Osteocyte (in vitro differentiated cells): ENCODE results near the gene ZNF423. TPM values are rescaled to one million over a fixed set of nuclear protein-coding genes. Genes with fewer than 3 reads are reported as not detected.

Source experiments
- DNase-seq: peaks from one replicate; pipeline ENCODE4 v3.0.0; 2021; ENCODE audit warnings: mixed read lengths; ENCODE audit not compliant: unreplicated experiment; ENCODE audit errors: extremely low spot score
- H3K27ac Mint-ChIP-seq: one replicate; pipeline ENCODE4 v1.8.0; 2021; ENCODE audit warnings: mild to moderate bottlenecking, mixed read lengths; ENCODE audit not compliant: unreplicated experiment
- H3K27me3 Mint-ChIP-seq: one replicate; pipeline ENCODE4 v1.8.0; 2021; ENCODE audit warnings: mixed read lengths; ENCODE audit not compliant: unreplicated experiment
- H3K36me3 Mint-ChIP-seq: one replicate; pipeline ENCODE4 v1.8.0; 2021; ENCODE audit warnings: mixed read lengths; ENCODE audit not compliant: unreplicated experiment
- H3K4me1 Mint-ChIP-seq: one replicate; pipeline ENCODE4 v1.8.0; 2021; ENCODE audit warnings: mixed read lengths; ENCODE audit not compliant: unreplicated experiment
- H3K4me3 Mint-ChIP-seq: one replicate; pipeline ENCODE4 v1.8.0; 2021; ENCODE audit warnings: mild to moderate bottlenecking, moderate library complexity, mixed read lengths; ENCODE audit not compliant: unreplicated experiment
- H3K9me3 Mint-ChIP-seq: one replicate; pipeline ENCODE4 v1.8.0; 2021; ENCODE audit warnings: mixed read lengths; ENCODE audit not compliant: unreplicated experiment
- CTCF ChIP-seq: fragments of 200-600 bp; sonication (generic); IDR thresholded peaks from 2 replicates; pipeline ENCODE4 v1.5.0; 2021; ENCODE audit warnings: antibody characterized with exemption, mild to moderate bottlenecking, moderate library complexity
- total RNA-seq: library from RNA; stranded (reverse); gene quantifications from 2 replicates; pipeline ENCODE4 v1.2.1, GENCODE V29; 2021

The ZNF423 gene
- total RNA-seq, 1 donor from 2014 or later: 25.1 TPM

- Mint-ChIP-seq H3K27me3 (peaks cover 59% of the 10 kb centered on the region), H3K36me3 (no peaks in the 10 kb centered on the region), H3K27ac (no peak overlapping the region), H3K4me1 (peaks cover 2% of the 10 kb centered on the region), H3K4me3 (no peak overlapping the region), H3K9me3 (no peaks in the 10 kb centered on the region)
- TF ChIP-seq CTCF: peak; percentile 35
- DNase-seq: no peak
Measured at GRCh38 chr16:49440156-49441065, 415.5 kb downstream of the ZNF423 start.

- Mint-ChIP-seq H3K9me3 (no peaks in the 10 kb centered on the region), H3K27me3 (peaks cover 55% of the 10 kb centered on the region), H3K4me3 (no peak overlapping the region), H3K27ac (no peak overlapping the region), H3K36me3 (no peaks in the 10 kb centered on the region), H3K4me1 (peaks cover 2% of the 10 kb centered on the region)
- no peak for DNase-seq
- no peak for TF ChIP-seq CTCF
Measured at GRCh38 chr16:49439676-49440075, 416.2 kb downstream of the ZNF423 start.

- Mint-ChIP-seq H3K4me3 (no peak overlapping the region), H3K27me3 (peaks cover 50% of the 10 kb centered on the region), H3K9me3 (no peaks in the 10 kb centered on the region), H3K27ac (no peak overlapping the region), H3K36me3 (no peaks in the 10 kb centered on the region), H3K4me1 (peaks cover 2% of the 10 kb centered on the region)
- no peak for DNase-seq
- TF ChIP-seq CTCF: no peak
Measured at GRCh38 chr16:49439050-49439449, 416.9 kb downstream of the ZNF423 start.

Other genes starting within 250 kb of the ZNF423 start
- gene CNEP1R1, start 169.1 kb upstream of the ZNF423 start, total RNA-seq: 19.7 and 23.0 TPM in 2 replicates
- 19.4 and 20.3 TPM in 2 replicates for gene HEATR3, start 209.9 kb upstream of the ZNF423 start, total RNA-seq